Ureter (tissue), 1 donor: ENCODE data around the gene PPM1A. TPM values are rescaled to one million over a fixed set of nuclear protein-coding genes. Genes with fewer than 3 reads are reported as not detected.

ENCODE experiments used
- DNase-seq: peaks from one replicate; pipeline ENCODE4 v3.0.0-alpha.2; 2020; ENCODE audit warnings: low spot score
- total RNA-seq: library from RNA; stranded (reverse); gene quantifications from one replicate; pipeline ENCODE4 v1.2.4, GENCODE V29; 2023
- donor health status: DM: yes; HTN: yes; CAD: no.

The PPM1A gene
- total RNA-seq: 41.2 TPM

DNA sequence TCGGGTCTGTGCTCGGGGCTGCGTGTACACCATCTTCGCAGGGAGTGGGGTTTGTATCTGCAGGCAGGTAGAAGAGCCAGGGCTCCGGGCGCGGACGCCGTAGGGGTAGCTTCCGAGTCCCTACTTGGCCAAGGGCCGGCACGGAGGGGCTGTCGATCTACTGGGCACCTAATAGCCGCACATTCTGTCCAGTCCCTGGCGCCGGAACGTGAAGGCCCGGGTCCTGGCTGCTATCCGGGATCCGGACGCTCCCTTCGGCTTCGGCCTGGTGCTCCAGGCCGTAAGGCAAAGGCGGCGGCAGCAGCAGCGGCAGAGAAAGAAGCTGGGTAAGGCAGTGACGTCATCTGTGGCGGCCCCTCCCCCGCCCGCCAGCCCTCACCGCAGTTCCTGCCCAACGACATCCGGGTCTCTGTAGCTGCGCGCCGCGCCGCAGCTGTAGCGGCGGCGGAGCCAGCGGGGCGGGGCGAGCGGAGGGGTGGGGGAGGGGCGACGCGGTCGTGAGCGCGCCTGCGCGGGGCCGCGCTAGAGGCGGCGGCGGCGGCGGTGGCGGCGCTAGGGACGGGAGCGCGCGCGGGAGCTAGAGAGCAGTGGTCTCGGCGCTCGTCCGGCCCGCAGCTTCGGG, at the start of gene PPM1A:
Gene PPM1A, plus strand, starts transcription at position 525 of the 622 bp plus-strand sequence. CDS start 33,483 bp downstream, outside the sequence.
- DNase-seq: peak; percentile 97

DNA sequence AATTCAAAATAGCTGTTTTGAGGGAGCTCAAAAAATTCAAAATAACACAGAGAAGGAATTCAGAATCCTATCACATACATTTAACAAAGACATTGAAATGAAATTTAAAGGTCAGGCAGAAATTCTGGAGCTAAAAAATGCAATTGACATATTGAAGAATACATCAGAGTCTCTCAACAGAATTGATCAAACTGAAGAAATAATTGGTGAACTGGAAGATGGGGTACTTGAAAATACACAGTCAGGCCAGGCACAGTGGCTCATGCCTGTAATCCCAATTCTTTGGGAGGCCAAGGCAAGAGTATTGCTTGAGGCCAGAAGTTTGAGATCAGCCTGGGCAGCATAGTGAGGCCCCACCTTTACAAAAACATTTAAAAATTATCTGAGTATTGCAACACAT, 49.7 kb upstream of the PPM1A start:
- no peak for DNase-seq

DNA sequence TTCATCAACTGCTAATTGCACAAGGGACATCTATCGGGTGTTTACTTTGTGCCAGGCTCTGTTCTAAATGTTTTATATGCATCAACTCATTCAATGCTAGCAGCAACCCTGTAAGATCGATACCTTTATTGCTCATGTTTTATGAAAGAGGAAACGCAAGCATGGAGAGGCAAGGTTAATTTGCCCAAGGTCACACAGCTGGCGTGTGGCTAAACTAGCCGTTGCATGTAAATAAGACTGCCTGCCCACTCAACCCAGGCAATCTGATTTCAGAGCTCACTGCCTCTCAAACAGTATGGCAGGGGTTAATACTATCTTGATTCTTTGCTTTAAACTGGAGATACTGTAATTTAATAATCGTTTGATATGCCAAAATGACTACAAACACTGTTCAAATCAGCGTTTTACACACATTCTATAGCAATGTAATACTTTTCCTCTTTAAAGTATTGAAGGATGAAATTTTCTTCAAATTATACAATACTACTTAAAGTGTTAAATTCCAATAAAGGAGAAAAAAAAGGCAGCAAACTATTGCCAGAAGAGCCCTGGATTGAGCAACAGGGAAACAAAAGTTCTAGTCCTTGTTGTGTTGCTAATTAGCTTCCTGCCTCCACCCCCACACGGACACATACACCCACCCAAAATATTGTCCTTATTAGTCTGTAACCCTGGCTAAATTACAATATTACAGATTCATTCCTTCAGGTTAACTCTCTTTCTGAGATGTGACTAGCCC, 44.7 kb upstream of the PPM1A start:
- no peak for DNase-seq

DNA sequence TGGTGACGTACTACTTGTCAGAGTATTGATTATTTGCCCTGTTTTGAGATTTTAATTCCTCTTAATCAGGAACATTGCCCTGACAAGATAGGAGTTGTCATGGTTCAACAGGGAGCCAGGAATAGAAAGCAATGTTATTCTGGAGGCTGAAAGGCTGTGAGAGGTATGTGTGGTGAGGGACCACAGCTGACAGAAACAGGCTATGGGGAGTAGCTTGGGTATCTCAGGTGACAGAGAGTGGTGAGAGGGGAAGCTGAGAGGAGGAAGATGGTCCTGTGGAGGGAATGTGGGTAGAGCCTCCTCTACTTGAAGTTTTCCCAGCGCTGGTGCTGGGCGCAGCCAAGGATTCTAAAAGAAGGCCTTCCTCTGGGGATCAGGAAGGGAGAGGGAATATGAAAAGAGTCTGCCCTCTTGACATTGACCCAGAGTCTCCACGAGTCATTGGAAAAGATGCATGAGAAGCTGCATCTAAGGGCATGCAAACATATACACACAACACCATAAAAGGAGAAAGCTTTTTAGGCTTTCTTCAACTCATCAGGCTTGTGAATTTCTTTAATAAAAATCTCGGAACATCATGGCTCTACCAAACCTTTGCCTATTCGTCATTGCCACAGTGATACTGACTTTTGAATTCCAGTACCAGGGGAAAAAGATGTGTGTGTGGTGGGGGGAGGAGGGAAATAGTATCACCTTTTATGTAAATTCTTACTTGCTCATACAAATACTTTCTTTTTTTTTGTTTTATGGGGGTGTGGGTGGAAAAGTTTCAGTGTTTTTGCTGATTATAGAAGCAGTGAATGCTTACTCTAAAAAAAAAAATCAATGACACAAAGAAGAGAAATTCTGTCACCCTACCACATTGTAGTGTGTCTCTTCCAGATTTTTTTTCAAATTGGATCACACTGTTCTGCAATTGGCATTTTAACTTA, 43.9 kb upstream of the PPM1A start:
- no peak for DNase-seq

DNA sequence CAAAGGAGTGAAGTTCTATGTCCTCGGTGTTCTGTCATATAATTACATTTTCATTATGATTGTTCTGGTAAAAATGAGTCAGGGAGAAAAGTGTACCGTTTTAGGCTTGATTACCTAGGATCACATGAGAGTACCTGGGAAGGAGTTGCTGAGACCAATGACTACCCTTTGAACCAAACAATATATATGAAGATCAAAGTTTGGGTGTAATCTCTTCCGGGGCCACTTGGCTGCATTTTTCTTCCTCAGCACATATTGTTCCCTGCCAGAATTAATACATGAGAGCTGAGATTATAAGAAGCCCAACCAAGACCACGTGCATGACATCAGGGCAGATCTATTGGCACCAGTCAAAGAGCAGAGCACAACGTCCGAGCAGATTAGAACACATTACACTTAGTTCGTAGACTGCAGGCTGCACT, 42.8 kb upstream of the PPM1A start:
- DNase-seq: no peak

DNA sequence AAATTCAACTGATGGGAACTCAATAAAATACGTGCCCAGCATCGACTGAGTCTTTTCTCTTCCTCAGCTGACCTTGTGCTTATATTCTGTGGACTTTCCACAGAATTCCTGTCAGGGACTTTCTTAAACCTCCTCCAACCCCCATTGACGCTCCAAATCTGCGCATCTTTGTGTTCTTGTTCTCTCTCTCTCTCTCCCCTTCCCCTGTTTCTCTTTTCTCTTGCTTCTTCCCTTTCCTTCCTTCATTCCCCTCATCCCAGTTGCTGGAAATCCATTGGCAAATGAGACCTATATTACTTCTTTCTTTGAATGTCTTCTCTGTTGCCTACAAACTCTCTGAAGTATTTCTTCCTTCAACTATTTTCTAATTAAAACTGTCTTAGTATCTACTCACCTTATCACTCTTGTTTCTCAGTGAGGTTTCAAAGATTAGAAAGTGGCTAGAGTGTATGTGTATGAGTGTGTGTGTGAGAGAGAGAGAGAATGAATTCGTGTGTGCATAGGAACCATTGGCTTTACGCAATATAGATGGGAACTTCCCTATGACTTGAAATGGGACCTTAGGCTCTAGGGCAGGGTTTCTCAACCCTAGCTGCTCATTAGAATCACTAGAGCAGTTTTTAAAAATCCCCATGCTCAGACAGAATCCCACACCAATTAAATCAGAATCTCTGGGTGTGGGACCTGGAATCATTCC, 42.0 kb upstream of the PPM1A start:
- DNase-seq: no peak

DNA sequence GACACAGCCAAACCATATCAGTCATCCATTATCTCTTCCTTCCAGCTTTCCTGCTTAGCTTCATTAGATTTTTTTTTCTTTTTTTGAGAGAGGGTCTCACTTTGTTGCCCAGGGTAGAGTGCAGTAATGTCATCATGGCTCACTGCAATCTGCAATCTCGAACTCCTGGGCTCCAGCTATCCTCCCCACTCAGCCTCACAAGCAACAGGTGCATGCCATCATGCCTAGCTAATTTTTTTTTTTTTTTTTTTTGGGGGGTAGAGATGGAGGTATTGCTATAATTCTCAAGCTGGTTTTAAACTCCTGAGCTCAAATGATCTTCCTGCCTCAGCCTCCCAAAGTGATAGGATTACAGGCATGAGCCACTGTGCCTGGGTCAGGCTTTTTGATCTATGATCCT, 38.3 kb upstream of the PPM1A start:
- DNase-seq: no peak

DNA sequence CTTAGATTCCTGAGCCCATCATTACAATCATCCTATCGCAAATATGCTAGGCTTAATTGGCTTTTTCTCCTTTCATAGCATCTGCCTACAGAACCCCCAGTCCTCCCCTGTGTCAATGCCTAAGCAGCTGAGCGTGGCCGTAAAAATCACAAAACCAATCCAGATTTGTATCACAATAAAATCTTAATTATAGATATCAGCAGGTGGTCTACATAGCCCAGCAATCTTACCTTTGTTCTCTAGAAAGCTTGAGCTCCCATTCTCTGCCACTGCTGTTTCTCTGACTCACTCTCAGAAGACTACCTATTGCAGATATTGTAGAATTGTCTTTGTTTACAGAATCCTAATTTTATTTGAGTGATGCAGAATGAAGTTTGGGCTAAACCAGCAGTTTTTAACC, 37.9 kb upstream of the PPM1A start:
- DNase-seq: no peak

DNA sequence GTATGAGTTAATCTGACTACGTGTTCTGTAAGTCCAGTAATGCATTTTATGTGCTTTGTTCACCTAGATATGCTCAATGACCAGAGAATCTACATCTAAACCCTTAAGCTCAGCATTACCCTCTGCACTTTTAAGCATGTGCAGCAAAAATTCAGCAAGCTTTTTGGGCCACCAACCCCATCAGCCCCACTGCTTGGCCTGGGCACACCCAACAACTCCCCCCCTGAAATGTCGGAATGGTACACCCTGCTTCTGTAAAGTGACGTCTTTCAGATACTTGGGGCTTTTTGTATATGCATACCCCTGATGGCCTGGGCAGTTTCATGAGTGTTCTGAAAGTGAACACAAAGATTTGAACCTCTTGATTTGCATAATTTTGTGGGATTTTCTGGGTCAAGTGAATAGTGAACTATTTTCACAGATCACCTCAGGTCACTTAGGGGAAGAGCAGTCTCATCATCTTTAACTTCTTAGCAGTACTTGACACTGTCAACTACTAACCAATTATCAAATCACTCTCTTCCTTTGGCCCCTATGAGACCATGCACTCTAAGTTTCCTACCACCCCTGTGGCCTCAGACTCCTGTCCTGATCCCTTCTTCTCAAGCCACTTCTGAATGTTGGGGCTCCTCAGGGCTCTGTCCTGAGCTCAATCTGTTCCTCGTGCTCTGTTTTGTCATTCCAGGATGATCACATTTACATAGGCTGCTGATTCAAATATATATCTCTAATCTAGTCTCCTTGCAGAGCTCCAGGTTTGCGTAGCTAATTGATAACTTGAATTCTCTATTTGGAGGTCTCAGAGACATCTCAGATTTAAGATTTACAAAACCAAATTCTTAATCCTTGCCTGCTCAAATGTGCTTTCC, 36.3 kb upstream of the PPM1A start:
- DNase-seq: no peak

DNA sequence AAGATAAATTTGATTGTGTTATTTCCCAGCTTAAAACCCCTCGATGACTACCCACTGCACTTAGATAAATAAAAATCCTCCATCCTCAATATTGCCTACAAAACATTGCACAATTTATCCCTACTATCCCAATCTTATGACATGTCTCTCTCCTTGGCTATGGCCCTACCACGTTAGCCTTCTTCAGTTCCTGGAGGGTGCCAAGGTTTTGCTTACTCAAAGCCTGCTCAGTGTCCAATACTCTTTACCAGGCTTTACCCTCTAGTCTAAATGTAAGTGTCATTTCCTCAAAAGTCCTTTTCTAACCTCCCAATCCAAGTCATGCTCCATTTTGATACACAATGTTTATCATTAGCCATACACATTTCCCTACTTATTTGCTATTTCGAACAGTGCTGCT, 35.0 kb upstream of the PPM1A start:
- DNase-seq: no peak

DNA sequence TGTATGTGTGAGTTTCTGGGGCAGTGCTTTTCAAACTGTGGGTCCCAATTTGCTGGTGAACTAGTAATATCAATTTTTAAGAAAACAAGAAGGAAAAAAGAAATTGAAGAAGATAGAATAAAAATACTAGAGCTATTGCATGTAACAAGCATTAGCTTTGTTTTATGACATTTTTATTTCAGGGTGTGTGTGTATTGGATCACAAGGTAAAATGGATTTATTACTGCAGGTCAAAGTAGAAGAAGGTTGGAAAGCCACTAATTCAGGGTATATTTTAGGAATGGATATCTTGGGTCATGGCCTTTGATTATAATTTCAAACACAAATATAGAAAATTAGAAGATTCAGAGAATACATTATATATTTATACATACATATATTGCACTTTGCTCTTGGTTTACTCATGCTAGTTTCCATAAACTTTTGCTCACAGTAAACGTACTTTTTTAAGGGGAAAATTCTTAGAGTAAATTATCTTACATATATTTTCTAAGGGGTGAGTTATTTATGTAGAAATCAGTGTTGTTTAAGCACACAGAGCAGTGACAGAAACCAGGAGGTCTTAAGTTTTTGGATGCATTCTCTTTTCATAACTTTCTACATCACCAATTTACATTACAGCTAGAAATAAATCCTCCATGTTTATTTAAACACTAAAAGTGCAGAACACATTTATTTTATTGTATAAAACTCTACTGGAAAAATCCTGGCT, 34.5 kb upstream of the PPM1A start:
- no peak for DNase-seq

DNA sequence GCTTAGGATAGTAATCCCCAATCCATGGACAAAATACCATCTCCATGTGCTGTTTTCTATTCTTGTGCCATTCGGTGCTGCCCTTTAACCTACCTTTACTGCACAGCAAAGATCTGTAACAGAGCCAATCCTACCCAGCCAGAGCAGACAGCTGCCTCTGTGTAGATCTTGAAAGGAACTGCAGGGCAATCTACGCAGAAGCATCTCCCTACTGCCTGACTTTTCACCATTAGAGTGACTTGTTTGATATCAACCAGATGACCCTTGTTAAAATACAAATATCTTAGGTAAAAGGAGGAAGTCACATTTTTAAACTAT, 33.9 kb upstream of the PPM1A start:
- no peak for DNase-seq

DNA sequence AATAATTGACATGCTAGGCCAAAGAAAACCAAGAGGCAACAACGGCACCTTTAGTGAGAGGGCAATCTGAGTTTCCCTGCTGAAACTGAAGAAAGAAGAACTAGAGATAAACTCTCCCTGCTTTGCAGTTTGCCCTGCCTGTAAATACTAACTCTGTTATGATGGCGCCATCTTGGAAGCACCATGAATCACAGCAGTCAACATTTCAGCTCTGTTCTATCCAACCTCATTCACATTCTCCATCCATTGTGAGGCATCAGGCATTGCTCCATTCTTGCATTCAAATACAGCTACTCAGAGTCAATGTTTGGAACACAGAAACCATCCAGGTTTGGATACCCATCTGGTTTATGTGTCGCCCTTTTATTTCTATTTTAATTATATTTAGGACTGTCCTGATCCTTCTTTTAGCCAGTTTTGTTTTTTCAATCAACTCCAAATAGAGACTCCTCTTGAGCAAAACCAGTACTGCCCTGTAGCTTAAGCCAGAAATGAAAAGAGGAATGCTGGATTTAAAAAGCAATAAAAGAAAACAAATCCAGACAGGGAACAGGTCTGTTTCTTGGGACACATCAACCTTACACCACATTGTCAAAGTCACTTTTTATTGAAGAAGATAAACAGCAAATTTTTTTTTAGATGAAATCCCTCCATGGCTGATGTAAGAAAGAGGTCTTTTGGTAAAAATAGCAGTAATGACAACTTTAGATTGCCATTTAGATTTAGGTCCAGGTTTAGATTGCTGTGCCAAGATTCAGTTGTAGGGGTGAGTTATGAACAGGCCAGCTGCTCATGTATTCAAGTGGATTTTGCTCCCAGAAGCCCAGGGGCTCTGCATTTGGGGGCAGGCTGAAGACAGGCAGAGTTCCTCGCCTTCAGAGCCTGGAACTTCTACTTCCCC, 33.3 kb upstream of the PPM1A start:
- no peak for DNase-seq

DNA sequence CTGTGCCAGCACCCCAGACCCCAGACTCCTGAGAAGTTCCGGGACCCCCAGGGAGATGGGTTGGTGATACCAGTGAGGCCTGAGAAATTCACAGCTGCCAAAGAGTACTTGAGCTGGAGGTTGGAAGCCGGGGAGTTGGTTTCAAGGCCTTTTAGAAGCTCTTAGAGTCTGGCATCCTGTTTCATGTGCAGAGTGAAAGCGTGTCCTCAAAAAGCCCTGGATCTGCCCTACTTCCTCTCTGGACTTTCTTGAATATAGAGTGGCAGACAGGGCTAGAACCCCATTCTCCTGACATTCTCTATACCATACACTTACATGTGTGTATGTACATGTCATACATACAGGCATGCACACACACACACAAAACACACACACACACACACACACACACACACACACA, 31.3 kb upstream of the PPM1A start:
- no peak for DNase-seq

DNA sequence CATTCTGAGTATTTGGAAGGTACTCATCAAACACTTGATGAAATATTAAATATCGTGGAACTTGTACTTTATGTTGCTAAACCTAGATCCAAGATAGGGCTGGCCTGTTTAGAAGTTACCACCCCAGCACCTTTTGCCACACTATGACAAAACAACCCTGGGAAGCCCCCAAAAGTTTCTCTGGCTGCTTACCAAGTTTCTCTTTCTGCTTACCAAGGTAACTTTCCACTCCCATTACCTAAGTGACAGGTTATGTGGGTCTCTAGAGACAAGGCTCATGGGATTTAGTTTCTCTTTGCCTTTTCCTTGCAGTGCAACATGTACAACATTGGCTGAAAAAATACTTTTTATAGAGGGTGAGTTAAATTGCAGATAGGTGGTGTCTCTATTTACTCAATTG, 28.9 kb upstream of the PPM1A start:
- DNase-seq: no peak

DNA sequence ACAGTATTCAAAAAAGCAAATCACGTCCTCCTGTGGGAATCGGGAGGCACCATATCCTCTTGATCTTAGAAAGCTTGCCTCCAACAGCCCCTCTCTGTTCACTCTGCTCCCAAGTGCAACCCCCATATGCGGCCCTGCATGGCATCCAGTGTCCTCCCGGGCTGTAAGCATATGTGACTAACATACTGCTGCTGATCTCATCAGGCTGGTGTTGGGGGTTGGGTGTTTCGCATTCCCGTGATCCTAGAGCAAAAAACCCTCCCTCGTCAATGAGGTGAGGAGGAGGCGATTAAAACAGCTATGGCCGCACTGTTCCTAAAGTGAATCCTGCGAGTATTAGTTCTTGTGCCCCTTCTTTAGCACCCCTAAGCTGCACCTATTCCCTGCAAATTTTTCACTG, 28.1 kb upstream of the PPM1A start:
- DNase-seq: no peak

DNA sequence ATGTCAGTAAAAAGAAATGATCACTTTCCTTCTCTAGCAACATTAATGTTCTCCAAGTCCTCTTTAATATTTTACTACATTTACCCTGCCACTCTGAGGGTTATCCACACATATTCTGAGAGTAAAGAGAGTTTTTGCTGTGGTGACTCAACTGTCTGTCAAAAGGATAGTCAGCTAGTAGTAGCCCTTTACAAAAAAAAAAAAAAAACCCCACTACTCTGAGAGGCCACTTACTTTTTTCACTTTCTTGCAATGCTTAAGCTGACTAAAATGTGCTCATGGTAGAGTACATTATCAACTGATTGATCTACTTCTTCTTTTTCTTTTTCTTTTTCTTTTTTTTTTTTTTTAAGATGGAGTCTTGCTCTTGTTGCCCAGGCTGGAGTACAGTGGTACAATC, 27.6 kb upstream of the PPM1A start:
- no peak for DNase-seq

DNA sequence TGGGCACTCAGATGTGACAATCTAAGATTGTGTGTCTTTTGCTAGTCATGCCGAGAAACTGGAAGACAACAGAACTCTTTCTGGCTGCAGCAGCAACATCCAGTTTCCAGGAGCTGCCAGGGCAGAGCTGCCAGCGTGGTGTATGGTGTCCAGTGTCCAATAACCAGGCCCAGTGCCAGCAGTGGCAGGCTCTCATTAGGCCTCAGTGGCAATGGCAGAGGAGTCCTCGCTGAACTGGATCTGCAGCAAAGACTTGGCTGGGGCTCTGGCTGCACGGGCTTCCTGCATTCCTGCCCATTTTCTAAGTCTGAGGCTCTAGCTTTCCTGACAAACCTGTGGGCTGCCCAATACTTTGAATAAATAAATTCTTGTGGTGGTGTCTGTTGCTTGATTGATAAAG, 26.2 kb upstream of the PPM1A start:
- DNase-seq: peak; percentile 68

DNA sequence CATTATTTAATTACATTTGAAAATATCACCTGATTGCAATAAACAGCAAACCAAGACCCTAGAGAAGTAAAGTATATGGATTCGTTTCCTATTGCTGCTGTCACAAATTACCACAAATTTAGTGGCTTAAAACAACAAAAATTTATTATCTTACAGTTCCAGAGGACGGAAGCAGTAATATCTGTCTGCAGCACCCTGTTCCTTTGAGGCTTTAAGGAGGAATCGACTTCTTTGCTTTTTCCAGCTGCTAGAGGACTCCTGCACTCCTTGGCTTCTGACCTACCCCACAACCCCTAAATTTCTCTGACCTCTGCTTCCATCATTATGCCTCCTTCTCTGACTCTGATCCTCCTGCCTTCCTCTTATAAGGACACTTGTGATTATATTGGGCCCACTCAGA, 23.8 kb upstream of the PPM1A start:
- DNase-seq: no peak
